Lower leg skin (tissue), 3 donors: Measurements from ENCODE around the gene FAM240A.

Experiments
- POLR2A ChIP-seq, 2 donors: fragments of 450-650 bp; IDR thresholded peaks; one replicate each; pipeline ENCODE4 v1.6.1; 2016 to 2017; ENCODE audit warnings: antibody characterized with exemption in 2 of 2, mild to moderate bottlenecking in 1 of 2, moderate library complexity in 1 of 2
- TF ChIP-seq, protein P1 (sequence below), 3 donors: fragments of 450-650 bp; IDR thresholded peaks; one replicate each; pipeline ENCODE4 v1.5.1; 2016; ENCODE audit warnings: antibody characterized with exemption in 3 of 3, mild to moderate bottlenecking in 3 of 3, moderate library complexity in 2 of 3

DNA sequence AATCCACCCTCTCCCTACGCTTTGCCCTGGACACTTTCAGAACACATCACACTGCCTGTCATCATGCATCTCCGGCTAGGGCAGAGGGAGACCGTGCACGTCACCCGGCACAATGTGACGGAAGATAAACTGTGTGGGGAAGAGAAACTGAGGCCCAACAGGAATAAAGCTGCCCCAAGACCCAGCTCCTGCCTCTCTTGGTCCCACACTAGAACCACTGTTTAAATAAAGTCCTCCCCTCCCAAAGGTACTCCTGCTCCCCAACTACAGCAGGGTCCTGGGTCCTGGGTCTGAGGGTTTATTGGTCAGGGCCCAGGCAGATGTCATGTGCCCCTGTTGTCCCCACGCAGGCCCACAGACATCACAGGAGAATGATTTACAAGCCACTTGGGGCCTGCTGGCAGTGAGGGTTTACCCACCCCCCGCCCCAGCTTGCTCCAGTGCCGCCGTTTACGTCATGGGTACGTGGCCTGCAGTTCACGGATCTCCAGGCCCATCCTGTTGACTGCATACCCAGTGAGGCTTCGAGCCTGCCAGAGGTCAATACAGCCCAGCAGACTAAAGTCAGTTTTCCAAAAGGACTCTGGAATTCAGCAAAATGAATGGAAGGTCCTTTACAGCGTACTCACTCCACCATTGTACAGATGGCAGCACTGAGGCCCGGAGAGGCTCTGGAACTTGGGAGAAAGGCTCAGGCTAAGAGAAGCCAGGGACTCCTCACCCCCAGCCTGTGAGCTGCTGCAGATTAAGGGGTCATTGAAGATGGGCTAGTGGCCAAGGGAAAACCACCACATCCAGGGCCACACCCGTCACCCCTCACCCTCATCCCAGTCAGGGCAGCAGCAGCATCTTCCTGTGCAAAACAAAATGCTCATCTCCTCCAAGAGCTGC lies 57.9 kb downstream of the FAM240A start:
- TF ChIP-seq, protein P1, sequence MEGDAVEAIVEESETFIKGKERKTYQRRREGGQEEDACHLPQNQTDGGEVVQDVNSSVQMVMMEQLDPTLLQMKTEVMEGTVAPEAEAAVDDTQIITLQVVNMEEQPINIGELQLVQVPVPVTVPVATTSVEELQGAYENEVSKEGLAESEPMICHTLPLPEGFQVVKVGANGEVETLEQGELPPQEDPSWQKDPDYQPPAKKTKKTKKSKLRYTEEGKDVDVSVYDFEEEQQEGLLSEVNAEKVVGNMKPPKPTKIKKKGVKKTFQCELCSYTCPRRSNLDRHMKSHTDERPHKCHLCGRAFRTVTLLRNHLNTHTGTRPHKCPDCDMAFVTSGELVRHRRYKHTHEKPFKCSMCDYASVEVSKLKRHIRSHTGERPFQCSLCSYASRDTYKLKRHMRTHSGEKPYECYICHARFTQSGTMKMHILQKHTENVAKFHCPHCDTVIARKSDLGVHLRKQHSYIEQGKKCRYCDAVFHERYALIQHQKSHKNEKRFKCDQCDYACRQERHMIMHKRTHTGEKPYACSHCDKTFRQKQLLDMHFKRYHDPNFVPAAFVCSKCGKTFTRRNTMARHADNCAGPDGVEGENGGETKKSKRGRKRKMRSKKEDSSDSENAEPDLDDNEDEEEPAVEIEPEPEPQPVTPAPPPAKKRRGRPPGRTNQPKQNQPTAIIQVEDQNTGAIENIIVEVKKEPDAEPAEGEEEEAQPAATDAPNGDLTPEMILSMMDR (IDR thresholded peaks at IDR 0.05), result no peak
- TF ChIP-seq POLR2A (IDR thresholded peaks at IDR 0.05), result no peak
